K562 treated with DMSO at 1 percent for 24 hours (cell line): ENCODE results near the gene CBY1. TPM values are rescaled to one million over a fixed set of nuclear protein-coding genes. Genes with fewer than 3 reads are reported as not detected.

ENCODE experiments used
- total RNA-seq: library from RNA; unstranded; fragments of 300-600 nt; gene quantifications from 2 replicates; pipeline ENCODE4 v1.2.3, GENCODE V29; 2022; ENCODE audit warnings: low read depth; ENCODE audit not compliant: insufficient read depth

The CBY1 gene
- total RNA-seq: 11.1 and 17.2 TPM in 2 replicates

DNA sequence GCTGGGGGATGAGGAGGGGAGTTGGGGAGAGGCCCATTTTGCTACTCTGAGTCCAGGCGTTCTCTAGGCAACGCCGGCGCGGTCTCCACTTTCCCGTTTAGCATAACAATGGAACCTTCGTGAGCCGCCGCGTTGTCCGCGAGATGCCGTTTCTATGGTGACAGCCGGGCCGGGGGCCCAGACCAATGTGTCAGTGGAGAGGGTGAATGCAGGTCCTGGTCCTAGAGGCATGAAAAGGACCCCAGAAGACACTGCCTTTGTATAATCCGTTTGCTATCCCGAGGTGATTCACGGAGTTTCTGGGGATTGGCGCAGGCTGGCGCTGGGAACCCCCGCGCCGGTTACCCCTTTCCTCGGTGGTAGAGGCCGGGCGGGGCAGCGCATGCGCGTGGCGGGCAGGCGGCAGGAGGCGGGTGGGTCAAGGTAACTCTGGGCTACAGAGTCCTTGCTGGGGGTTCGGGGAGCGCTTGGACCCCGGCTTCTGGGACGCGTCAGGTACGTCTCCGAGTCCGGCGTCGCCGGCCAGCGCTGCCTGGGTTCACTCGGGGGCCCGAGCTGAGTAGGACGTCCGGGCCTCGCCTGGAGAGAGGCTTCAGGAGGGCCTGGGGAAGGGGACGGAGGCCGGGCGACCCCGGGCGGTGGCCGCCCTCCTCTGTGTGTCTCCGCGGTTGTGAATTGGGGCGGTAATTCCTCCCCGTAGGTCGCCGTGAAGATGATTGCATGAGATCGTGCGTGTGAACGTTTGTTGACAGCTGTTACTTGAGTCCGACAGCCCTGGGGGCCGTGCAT is at the start of gene CBY1, which contains the start of gene FAM227A:
TSS of gene CBY1 (plus strand) at position 383 of the 789 bp plus-strand sequence. CDS start 11,417 bp downstream, outside the sequence.
TSS of gene FAM227A (minus strand) at position 137 of the 789 bp plus-strand sequence. CDS start 6,224 bp downstream, outside the sequence.

DNA sequence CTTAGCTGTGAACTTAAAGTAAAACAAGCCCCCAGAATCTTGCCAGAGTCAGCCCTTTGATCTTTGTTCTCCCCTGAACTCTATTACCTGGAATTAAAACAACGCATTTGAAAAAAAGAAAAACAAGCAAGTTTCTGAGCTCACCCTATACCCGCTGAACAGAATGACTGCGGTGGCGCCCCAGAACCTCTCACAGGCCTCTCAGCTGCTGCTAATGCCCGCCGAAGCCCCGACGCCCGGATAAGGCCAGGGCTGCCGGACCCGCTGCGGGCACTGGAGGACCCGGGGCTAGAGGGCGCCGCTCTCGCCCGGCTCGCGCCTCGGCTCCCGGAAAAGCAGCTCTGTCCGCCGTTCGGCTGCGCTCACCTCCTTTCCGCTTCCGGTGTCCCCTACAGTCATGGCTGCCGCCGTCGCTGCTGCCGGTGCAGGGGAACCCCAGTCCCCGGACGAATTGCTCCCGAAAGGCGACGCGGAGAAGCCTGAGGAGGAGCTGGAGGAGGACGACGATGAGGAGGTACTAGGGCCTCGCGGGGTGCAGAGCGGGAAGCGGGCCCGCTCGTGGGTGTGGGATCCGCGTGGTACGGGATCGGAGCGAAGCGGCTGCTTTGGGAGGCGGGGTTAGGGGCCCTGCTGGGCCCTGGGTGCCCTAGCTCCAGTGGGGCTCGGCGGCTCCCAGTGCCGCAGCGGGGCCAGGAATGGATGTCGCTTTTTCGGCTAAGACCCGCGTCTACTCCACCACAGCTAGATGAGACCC is 25.3 kb downstream of the CBY1 start, which contains the start of gene TOMM22:
TSS of gene TOMM22 (plus strand) at position 376 of the 754 bp plus-strand sequence. CDS start at position 398, 22 bp downstream.

DNA sequence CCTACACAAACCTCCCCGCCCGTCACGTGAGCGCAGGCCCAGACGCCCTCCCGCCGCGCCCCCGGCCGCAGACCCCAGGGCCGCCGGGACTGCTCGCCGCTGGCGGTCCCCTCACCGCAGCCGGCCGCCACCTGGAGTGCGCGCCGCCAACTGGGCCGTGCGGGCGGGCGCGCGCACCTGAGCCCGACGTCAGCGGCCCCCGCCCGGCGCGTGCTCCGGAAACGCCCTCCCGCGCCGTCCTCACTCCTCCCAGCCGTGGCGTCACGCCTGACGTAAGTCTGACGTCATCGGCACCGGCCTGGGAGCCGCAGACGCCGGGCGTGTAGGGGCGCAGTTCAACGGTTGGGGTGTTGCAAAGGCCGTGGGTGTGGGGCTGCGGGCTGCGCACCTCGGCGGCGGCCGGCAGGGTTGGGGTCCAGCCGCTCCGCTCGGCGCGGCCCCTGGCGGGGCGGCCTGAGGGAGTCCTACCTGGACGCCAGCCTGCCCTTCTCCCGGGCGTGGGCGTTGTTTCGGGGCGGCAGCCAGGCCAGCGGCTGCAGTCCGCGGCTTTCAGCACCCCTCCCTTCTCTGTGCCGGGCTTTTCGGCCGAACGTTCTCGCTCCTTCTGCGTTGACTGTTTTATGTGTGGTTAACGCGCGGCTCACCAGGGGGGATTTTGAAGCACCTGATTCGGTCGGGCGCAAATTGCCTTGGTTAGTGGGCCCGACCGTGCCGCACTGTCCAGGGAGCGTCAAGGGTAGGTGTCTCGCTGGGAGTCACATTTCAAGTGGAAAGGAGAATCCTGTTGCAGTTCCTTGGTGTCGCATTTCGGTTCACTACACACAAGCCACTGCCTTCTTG is 44.6 kb downstream of the CBY1 start, which contains the start of gene JOSD1:
TSS of gene JOSD1 (minus strand) at position 155 of the 840 bp plus-strand sequence. CDS start 956 bp downstream, outside the sequence.

DNA sequence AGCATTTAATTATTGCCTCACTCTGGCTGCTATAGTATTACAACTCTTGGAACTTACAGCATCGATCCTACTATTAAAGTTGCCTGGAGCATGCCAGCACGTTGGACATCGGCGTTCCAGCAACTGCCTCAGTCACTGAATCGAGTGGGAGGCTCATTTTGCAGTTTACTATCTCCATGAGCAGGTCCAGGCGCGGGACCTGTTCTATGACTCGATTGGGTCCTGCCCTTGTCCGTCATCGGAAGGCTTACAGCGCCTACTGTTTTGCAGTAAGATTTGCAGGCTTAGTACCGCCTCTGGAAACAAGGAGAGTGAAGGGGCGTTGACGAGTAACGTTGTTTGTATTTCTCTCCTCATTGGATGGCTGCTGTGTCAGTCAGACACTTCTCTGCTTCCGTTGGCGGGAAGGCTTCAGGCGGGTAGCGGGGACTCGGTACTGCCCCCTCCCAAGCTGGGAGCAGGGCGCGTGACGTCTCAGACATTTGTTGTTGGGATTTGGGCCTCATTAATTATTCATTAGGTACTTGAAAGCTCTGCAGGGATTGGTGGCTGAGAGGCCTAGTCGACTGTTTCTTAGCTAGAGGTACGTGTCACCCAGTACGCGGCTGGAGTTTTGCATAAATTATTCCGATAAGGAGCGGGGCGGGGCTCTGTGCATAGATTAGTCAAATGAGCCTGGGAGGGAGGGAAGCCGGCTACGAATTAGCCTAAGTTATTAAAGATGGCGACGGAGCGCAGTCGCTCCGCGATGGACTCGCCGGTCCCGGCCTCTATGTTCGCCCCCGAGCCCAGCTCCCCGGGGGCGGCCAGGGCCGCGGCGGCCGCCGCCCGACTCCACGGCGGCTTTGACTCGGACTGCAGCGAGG is 49.0 kb downstream of the CBY1 start, which contains the start of gene GTPBP1:
TSS of gene GTPBP1 (plus strand) at position 710 of the 866 bp plus-strand sequence. CDS start at position 722, 12 bp downstream.

Other genes with a start within 250 kb of the CBY1 start
- gene KCNJ4, start 201.4 kb upstream of the CBY1 start, total RNA-seq: 0.25 TPM in 1 of 2 replicates, not detected in the other
- 16.7 and 17.8 TPM in 2 replicates for gene KDELR3, start 188.5 kb upstream of the CBY1 start, total RNA-seq
- gene DDX17, start 150.3 kb upstream of the CBY1 start, total RNA-seq: 127 and 130 TPM in 2 replicates
- 1.9 and 6.6 TPM in 2 replicates for gene DMC1, start 86.5 kb upstream of the CBY1 start, total RNA-seq
- gene FAM227A, start 246 bp upstream of the CBY1 start, total RNA-seq: 0.09 and 0.32 TPM in 2 replicates
- 12.6 and 13.0 TPM in 2 replicates for gene TOMM22, start 25.3 kb downstream of the CBY1 start, total RNA-seq
- 31.2 and 34.0 TPM in 2 replicates for gene JOSD1, start 44.3 kb downstream of the CBY1 start, total RNA-seq
- gene GTPBP1, start 49.3 kb downstream of the CBY1 start, total RNA-seq: 26.5 and 28.2 TPM in 2 replicates
- gene SUN2, start 99.4 kb downstream of the CBY1 start, total RNA-seq: 72.7 and 74.5 TPM in 2 replicates
- gene DNAL4, start 137.5 kb downstream of the CBY1 start, total RNA-seq: 15.3 and 16.5 TPM in 2 replicates
- 5.1 and 5.8 TPM in 2 replicates for gene NPTXR, start 187.4 kb downstream of the CBY1 start, total RNA-seq
- 12.3 and 12.5 TPM in 2 replicates for gene CBX6, start 215.6 kb downstream of the CBY1 start, total RNA-seq